ENCODE results near the gene INF2. TPM values are rescaled to one million over a fixed set of nuclear protein-coding genes. Genes with fewer than 3 reads are reported as not detected.
A peak's percentile ranks its signal among the peaks of the same experiment; 100 is the strongest.

Gene INF2
- total RNA-seq, 2 experiments from 2014 or later: 107 to 110 TPM

- ATAC-seq (ENCODE audit: low read depth) (no peak), DNase-seq (no peak)
- no peaks in the 10 kb centered on the region for H3K36me3 Mint-ChIP-seq
- H3K27ac Mint-ChIP-seq: no peak overlapping the region
- peaks cover 31% of the 10 kb centered on the region for H3K4me1 Mint-ChIP-seq
- H3K9me3 Mint-ChIP-seq: no peaks in the 10 kb centered on the region
- no peak overlapping the region for H3K4me3 Mint-ChIP-seq
- POLR2A ChIA-PET: interaction anchor here (2.0 kb wide), 1 partner anchor 11 kb away, joined by 6 read pairs; no protein-coding TSS in a partner anchor
- peaks cover 6% of the 10 kb centered on the region for H3K27me3 Mint-ChIP-seq
Measured at GRCh38 chr14:104683653-104684448, 5.6 kb upstream of the INF2 start.

DNA sequence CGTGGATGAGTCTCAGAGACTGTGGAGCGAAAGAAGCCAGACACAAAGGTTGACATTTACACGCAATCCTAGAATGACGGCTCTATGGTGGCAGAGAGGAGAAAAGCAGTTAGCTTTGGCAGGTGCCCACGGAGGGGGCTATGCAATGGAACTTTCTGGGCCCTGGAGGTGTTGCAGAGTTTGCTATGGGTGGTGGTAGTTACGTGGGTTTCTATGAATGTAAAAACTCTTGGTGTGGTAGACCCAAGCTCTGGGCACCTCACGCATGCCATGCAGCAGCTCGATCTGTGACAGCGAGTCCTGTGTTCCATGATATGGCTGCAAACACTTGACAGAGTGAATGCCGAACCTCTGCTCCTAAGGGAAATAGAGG is 5.0 kb upstream of the INF2 start:
- no peaks in the 10 kb centered on the region for H3K36me3 Mint-ChIP-seq
- peaks cover 6% of the 10 kb centered on the region for H3K27me3 Mint-ChIP-seq
- no peaks in the 10 kb centered on the region for H3K9me3 Mint-ChIP-seq
- H3K4me3 Mint-ChIP-seq: no peak overlapping the region
- POLR2A ChIA-PET: interaction anchor here (2.0 kb wide), 1 partner anchor 10 kb away, joined by 6 read pairs; no protein-coding TSS in a partner anchor
- ATAC-seq (ENCODE audit: low read depth): no peak
- no peak overlapping the region for H3K27ac Mint-ChIP-seq
- no peak for DNase-seq
- peaks cover 31% of the 10 kb centered on the region for H3K4me1 Mint-ChIP-seq

DNA sequence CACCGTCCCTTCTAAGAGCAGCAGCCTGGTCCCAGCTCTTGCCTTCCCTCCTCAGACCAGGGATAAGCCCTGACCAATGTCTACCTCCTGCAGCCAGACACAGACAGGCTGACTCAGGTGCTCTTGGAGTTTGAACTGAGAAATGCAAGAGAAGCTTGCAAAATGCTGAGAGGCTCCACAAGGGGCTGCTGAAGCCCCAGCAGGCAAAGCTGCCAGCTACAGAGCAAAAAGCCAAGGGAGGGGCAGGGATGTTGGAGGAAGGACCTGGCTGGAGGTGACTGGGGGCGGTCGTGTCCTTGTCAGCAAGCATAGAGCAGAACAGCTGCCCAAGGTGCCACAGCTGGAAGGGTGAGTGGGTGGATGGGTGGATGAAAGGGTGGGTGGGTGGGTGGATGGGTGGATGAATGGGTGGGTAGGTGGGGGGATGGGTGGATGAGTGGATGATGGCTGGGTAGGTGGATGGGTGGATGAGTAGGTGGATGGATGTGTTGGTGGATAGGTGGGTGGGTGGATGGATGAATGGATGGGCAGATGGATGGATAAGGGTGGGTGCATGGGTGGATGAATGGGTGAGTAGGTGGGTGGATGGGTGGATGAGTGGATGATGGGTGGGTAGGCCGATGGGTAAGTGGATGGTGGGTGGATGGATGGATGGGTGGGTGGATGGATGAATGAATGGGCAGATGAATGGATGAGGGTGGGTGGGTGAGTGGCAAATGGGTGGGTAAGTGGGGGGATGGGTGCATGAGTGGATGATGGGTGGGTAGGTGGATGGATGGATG is 4.0 kb upstream of the INF2 start:
- POLR2A ChIA-PET: interaction anchor here (0.9 to 2.0 kb wide), 2 partner anchors 9 to 67 kb away, joined by 3 to 6 read pairs; partner anchors contain the start of gene SIVA1
- Mint-ChIP-seq H3K27me3 (peaks cover 6% of the 10 kb centered on the region), H3K27ac (peak overlapping the region; percentile 78), H3K4me3 (peak overlapping the region; percentile 7), H3K4me1 (peaks cover 31% of the 10 kb centered on the region), H3K36me3 (no peaks in the 10 kb centered on the region), H3K9me3 (no peaks in the 10 kb centered on the region)
- DNase-seq: no peak
- no peak for ATAC-seq (ENCODE audit: low read depth)

DNA sequence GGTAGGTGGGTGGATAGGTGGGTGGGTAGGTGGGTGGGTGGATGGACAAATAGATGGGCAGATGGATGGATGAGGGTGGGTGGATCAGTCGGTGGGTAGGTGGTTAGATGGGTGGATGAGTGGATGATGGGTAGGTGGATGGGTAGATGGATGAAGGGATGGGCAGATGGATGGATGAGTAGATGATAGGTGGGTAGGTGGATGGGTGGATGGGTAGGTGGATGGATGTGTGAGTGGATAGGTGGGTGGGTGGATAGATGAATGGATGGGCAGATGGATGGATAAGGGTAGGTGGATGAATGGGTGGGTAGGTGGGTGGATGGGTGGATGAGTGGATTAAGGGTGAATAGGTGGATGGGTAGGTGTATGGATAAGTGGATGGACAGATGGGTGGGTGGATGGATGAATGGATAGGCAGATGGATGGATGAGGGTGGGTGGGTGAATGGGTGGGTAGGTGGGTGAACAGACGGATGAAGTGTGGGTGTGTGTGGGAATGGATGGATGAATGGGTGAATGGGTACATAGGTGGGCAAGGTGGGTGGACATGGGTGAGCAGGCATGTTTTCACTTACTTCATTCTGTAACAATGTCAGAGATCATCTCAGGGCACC is 3.3 kb upstream of the INF2 start:
- no peak overlapping the region for H3K4me3 Mint-ChIP-seq
- peaks cover under 1% of the 10 kb centered on the region for H3K36me3 Mint-ChIP-seq
- ATAC-seq (ENCODE audit: low read depth): no peak
- POLR2A ChIA-PET: interaction anchor here (1.2 to 6.5 kb wide), 2 partner anchors 8 to 12 kb away, joined by 3 to 52 read pairs; no protein-coding TSS in a partner anchor
- H3K27me3 Mint-ChIP-seq: peaks cover 6% of the 10 kb centered on the region
- DNase-seq: no peak
- no peaks in the 10 kb centered on the region for H3K9me3 Mint-ChIP-seq
- peaks cover 32% of the 10 kb centered on the region for H3K4me1 Mint-ChIP-seq
- peak overlapping the region; percentile 65 for H3K27ac Mint-ChIP-seq

DNA sequence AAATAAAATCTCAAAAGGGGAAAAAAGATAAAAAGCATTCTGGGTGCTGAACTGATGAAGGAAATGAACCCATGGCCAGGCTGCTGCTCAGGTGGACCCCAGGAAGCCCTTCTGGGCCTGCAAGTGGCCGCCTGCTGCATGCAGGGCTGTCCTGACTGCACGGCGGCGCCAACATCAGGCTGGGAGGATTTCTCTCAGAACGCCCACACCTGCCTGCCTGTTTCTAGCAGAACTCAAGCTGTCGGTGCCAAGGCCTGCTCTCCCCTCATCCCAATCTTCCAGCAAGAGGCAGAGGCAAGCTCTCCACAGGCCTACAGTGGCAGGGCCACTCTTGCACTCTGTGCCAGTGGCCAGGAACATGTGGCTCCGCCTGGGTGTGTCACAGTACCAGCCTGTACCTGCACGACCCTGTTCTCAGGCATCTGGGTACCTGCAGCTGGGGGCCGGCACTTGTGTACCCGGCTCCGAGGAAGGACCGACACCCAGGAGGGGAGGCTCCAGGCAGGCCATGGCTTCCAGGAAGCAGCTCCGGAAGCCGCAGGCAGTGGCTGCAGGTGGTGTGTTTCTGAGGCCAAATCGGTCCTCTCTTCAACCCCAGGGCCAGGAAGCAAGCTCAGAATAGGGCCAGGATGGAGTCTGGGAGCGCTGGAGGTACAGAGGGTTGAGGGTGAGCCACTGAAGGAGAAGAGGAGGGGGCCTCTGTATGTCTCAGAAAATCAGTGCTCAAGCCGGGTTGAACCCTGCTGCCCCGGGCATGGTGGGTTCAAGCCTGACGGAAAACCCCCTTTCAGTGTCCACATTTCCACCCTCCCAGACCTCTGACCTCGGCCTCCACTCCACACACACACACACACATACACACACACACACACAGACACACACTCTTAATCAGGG is 2.5 kb upstream of the INF2 start:
- peak overlapping the region; percentile 81 for H3K27ac Mint-ChIP-seq
- ATAC-seq (ENCODE audit: low read depth): peak; percentile 23
- H3K27me3 Mint-ChIP-seq: peaks cover 6% of the 10 kb centered on the region
- no peaks in the 10 kb centered on the region for H3K9me3 Mint-ChIP-seq
- POLR2A ChIA-PET: interaction anchor here (1.0 to 6.5 kb wide), 3 partner anchors 9 to 11 kb away, joined by 3 to 52 read pairs (median 4); no protein-coding TSS in a partner anchor
- peaks cover 36% of the 10 kb centered on the region for H3K4me1 Mint-ChIP-seq
- peak; percentile 56 for DNase-seq
- peak overlapping the region; percentile 75 for H3K4me3 Mint-ChIP-seq
- peaks cover 2% of the 10 kb centered on the region for H3K36me3 Mint-ChIP-seq

DNA sequence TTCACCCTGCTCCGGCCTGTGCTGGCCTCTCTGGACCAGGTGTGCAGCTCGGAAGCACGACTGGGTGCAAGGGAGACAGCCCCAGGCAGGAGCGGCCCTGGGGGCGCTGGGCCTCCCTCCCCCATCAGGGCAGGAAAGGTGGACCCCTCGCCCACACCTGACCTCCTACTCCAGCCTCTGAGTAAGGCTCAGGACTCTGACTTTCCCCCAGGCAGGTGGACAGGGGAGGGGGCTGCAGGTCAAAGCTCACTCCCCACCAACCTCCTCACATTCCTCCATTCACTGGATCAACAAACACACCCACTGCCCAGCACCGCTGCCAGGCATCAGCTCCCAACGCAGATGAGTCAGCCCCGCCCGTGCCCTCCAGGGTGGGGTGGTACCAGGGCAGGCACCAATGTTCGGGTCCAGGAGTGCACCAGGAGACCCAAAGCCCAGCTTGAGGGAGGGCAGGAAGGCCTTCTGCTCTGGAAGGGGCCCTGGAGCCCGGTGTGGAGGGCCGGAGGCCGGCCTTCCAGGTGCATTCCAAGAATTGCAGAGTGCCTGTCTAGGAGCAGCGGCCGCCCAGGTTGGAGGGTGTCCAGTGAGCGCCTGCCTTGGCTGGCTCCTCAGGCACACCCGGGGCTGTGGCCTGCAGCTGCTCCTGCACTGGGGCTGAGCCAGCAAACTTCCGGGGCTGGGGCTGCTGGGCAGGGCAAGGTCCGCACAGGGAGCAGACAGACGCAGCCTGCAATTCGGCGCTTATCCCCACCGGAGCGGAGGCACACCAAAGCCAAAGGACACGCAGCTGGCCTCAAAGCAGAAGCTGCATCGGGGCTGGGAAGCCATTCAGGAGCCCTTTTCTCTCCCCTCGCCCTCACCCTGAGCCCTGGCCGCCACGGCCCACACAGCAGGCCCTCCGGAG is 1.6 kb upstream of the INF2 start:
- H3K9me3 Mint-ChIP-seq: no peaks in the 10 kb centered on the region
- DNase-seq: no peak
- peaks cover 38% of the 10 kb centered on the region for H3K4me1 Mint-ChIP-seq
- H3K4me3 Mint-ChIP-seq: peak overlapping the region; percentile 75
- POLR2A ChIA-PET: interaction anchor here (1.0 to 6.5 kb wide), 4 partner anchors 8 to 377 kb away, joined by 3 to 52 read pairs (median 4); partner anchors contain the start of gene GPR132
- H3K27ac Mint-ChIP-seq: peak overlapping the region; percentile 81
- H3K27me3 Mint-ChIP-seq: peaks cover 6% of the 10 kb centered on the region
- peaks cover 2% of the 10 kb centered on the region for H3K36me3 Mint-ChIP-seq
- ATAC-seq (ENCODE audit: low read depth): no peak

GRCh38 chr14:104688505-104689108 is 811 bp upstream of the INF2 start:
- H3K4me1 Mint-ChIP-seq: peaks cover 38% of the 10 kb centered on the region
- ATAC-seq (ENCODE audit: low read depth): no peak

GRCh38 chr14:104689881-104690711 is 678 bp downstream of the INF2 start:
- H3K27me3 Mint-ChIP-seq: no peaks in the 10 kb centered on the region
- H3K27ac Mint-ChIP-seq: peak overlapping the region; percentile 65
- H3K36me3 Mint-ChIP-seq: peaks cover 2% of the 10 kb centered on the region
- peaks cover 39% of the 10 kb centered on the region for H3K4me1 Mint-ChIP-seq
- POLR2A ChIA-PET: interaction anchor here (0.7 to 6.5 kb wide), 4 partner anchors 10 to 63 kb away, joined by 3 to 52 read pairs (median 3); partner anchors contain the start of gene SIVA1
- H3K9me3 Mint-ChIP-seq: no peaks in the 10 kb centered on the region
- peak; percentile 56 for DNase-seq
- peak; percentile 8 for ATAC-seq (ENCODE audit: low read depth)
- H3K4me3 Mint-ChIP-seq: peak overlapping the region; percentile 80

More at GRCh38 chr14:104688505-104689108, 811 bp upstream of the INF2 start:
- H3K27me3 Mint-ChIP-seq: peaks cover 6% of the 10 kb centered on the region
- peak overlapping the region; percentile 56 for H3K27ac Mint-ChIP-seq
- H3K4me3 Mint-ChIP-seq: peak overlapping the region; percentile 51
- no peak for DNase-seq
- H3K9me3 Mint-ChIP-seq: no peaks in the 10 kb centered on the region
- POLR2A ChIA-PET: interaction anchor here (1.3 to 6.5 kb wide), 2 partner anchors 10 to 377 kb away, joined by 3 to 52 read pairs; partner anchors contain the start of gene GPR132
- H3K36me3 Mint-ChIP-seq: peaks cover 2% of the 10 kb centered on the region

GRCh38 chr14:104690861-104691455 is 1.5 kb downstream of the INF2 start:
- DNase-seq: no peak
- Mint-ChIP-seq H3K36me3 (peaks cover 2% of the 10 kb centered on the region), H3K27me3 (no peaks in the 10 kb centered on the region), H3K9me3 (no peaks in the 10 kb centered on the region), H3K4me3 (peak overlapping the region; percentile 80), H3K27ac (peak overlapping the region; percentile 70), H3K4me1 (peaks cover 40% of the 10 kb centered on the region)
- POLR2A ChIA-PET: interaction anchor here (1.1 to 6.5 kb wide), 3 partner anchors 12 to 62 kb away, joined by 3 to 52 read pairs (median 3); partner anchors contain the start of gene SIVA1
- ATAC-seq (ENCODE audit: low read depth): no peak

DNA sequence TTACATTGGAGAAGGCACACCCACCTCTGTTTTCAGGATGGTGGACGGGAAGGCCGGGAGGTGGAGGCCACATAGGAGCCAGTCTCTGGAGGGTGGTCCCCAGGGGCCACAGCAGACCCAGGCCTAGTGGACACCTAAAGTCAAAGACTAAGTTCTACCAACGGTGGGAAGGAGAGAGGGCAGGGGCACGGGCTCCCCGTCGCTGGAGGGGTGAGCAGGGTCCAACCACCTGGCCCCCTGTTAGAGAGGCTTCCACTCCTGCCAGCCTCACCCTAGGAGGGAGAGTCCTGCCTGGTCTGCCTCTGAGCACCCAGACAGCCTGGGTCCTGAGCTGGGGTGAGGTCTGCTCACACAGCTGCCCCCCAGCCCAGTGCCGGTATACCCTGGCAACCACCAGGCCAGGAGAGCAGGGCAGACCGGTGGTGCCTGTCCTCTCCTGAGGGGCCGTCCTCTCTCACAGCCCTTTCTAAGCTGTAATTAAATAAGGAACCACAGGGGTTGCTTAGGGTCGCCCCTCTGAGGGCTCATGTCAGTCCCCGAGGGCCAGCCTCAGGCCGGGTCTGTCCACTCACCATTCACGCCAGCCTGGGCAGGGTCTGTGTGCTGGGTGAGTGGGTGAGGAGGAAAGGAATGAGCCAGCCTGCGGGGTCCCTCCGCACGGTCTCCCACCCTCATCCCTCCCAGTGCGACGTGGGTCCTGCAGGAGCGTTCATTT is 2.3 kb downstream of the INF2 start:
- Mint-ChIP-seq H3K27me3 (no peaks in the 10 kb centered on the region), H3K9me3 (no peaks in the 10 kb centered on the region), H3K27ac (no peak overlapping the region), H3K4me1 (peaks cover 34% of the 10 kb centered on the region), H3K4me3 (peak overlapping the region; percentile 80), H3K36me3 (peaks cover 2% of the 10 kb centered on the region)
- POLR2A ChIA-PET: interaction anchor here (6.5 kb wide), 1 partner anchor 14 kb away, joined by 52 read pairs; no protein-coding TSS in a partner anchor
- ATAC-seq (ENCODE audit: low read depth) (no peak), DNase-seq (no peak)

All from activated naive CD8-positive, alpha-beta T cell treated with anti-CD3 and anti-CD28 coated beads, Interleukin-2, amount 10 ng/mL, durations not matched to agents 7 days and 5 days (primary cell).